Fibroblast of the aortic adventitia (primary cell): Measurements from ENCODE around the gene SPTLC1. TPM values are rescaled to one million over a fixed set of nuclear protein-coding genes. Genes with fewer than 3 reads are reported as not detected.
A peak's percentile ranks its signal among the peaks of the same experiment; 100 is the strongest.
"Not testable (repeated sequence)": the region's sequence is repeated elsewhere in the genome, so short reads cannot be mapped to it uniquely, and the experiment has no call there.

Experiments used
- DNase-seq: peaks from one replicate; pipeline ENCODE4 v3.0.0-alpha.2; 2010; ENCODE audit warnings: low read depth
- H3K4me3 ChIP-seq: 2 replicates; pipeline ENCODE4 v1.5.1; 2011; ENCODE audit warnings: low read depth, mild to moderate bottlenecking, control low read depth, low read length, moderate library complexity
- CTCF ChIP-seq: IDR thresholded peaks from 2 replicates; pipeline ENCODE4 v1.5.1; 2011; ENCODE audit warnings: mild to moderate bottlenecking, low read length, control low read depth, inconsistent platforms; ENCODE audit not compliant: insufficient read depth
- total RNA-seq: library from RNA; depleted of rRNA; stranded (reverse); fragments of >200 nt; gene quantifications from 2 replicates; pipeline ENCODE4 v1.2.3, GENCODE V29; 2012; ENCODE audit warnings: low replicate concordance

The SPTLC1 gene
- total RNA-seq, 1 donor, result 119 TPM

- no peak for TF ChIP-seq CTCF
- no peak for DNase-seq
- no peak overlapping the region for H3K4me3 ChIP-seq
These were observed 82.3 kb downstream of the SPTLC1 start for GRCh38 chr9:92032891-92033290.

GRCh38 chr9:92030367-92030766 lies 84.8 kb downstream of the SPTLC1 start:
- no peak overlapping the region for H3K4me3 ChIP-seq
- TF ChIP-seq CTCF, result no peak
- DNase-seq, result no peak

- TF ChIP-seq CTCF, result peak; percentile 31
- no peak for DNase-seq
- H3K4me3 ChIP-seq, result no peak overlapping the region
These were observed 85.7 kb downstream of the SPTLC1 start for GRCh38 chr9:92029553-92029952.

GRCh38 chr9:92026206-92027002 lies 88.8 kb downstream of the SPTLC1 start:
- H3K4me3 ChIP-seq, result no peak overlapping the region
- no peak for DNase-seq
- no peak for TF ChIP-seq CTCF

GRCh38 chr9:92021785-92022541 lies 93.2 kb downstream of the SPTLC1 start:
- not testable (repeated sequence) for H3K4me3 ChIP-seq
- peak; percentile 95 for DNase-seq

- H3K4me3 ChIP-seq, result no peak overlapping the region
- no peak for DNase-seq
- TF ChIP-seq CTCF, result no peak
These were observed 95.6 kb downstream of the SPTLC1 start for GRCh38 chr9:92019658-92020057.

GRCh38 chr9:92010705-92011536 lies 104.3 kb downstream of the SPTLC1 start:
- TF ChIP-seq CTCF, result no peak
- DNase-seq, result no peak
- no peak overlapping the region for H3K4me3 ChIP-seq

GRCh38 chr9:92010253-92010652 lies 105.0 kb downstream of the SPTLC1 start:
- H3K4me3 ChIP-seq, result not testable (repeated sequence)
- DNase-seq, result peak; percentile 15
